GM18907 (cell line): ENCODE measurements around the gene CWC27.

Source experiments
- ATAC-seq: cut with Tn5 transposase; IDR thresholded peaks from one replicate; pipeline ENCODE4 v1.9.1; 2021; ENCODE audit warnings: mild to moderate bottlenecking, moderate library complexity; ENCODE audit not compliant: unreplicated experiment

CWC27 gene

DNA sequence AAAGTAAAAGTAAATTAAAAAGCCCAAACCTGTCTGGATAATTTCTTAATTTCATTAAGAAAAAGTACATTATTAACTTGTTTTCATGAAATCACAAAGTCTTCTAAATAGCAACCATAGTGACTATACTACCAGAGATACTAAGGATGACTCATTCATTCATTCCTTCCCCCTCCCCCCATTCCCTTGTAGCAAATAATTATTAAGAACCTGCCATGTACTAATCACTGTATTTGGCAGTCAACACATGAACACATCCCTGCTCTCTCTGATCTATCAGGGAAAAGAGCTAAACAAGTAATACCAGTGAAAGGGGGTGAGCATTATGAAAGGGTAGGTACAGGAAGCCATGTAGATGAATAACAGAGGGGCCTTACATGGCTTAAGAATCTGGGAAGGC is 203.9 kb downstream of the CWC27 start:
- no peak for ATAC-seq

DNA sequence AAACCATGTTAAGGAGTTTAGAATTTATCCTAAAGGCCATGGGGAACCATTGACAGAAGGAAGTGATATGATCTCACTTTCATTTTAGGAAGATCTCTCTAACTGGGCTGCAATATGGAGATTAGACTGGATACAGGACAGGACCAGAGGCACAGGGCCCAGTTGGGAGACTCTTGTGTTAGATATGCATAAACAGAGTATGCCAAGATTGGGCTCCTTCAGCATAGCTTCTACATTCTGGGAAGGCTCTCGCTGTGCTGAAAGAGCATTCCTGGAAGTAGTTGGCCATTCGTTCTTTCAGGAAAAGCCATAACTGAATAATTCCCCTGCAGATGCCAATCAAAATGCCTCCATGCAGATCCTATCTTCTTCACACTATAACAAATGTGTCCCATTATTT is 204.5 kb downstream of the CWC27 start:
- ATAC-seq: no peak

GRCh38 chr5:64977779-64978178 is 209.0 kb downstream of the CWC27 start:
- ATAC-seq: no peak

DNA sequence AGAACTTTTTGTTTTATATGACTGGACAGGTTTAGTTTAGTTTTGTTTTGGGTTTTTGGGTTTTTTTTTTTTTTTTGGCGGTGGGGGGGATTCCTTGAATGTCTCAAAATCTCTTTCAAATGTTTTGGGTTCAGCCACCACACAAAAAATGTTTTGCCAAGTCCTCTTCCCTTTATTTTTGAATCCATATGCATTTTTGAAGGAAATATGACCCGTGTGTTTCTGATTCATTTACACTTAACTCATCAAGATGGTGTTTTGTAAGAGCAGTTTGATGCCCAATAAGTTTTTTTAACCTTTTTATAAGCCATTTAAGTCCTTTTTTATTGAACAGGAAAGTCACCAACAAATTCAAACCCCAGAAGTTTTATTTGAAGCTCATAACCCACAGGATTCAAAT is 209.8 kb downstream of the CWC27 start:
- no peak for ATAC-seq

- no peak for ATAC-seq
Observed at GRCh38 chr5:64979531-64979930, 210.8 kb downstream of the CWC27 start.

DNA sequence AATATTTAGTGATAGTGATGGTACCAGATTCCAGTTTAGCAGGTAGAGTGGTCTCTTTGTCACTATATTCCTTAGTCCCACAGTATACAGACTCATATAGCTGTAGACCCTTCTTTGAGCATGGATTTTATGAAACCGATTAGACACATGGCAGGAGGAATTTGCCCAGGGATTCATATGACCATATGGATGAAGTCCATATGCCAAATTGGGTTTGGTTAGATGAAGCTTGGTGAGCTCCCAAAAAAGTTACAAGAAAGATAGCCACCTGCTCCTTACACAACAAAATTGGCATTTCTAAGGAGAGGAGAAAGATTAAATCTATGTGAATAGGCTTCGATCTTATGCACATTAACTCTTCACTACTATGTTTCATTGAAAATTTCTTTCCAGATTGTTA is 211.4 kb downstream of the CWC27 start:
- no peak for ATAC-seq

DNA sequence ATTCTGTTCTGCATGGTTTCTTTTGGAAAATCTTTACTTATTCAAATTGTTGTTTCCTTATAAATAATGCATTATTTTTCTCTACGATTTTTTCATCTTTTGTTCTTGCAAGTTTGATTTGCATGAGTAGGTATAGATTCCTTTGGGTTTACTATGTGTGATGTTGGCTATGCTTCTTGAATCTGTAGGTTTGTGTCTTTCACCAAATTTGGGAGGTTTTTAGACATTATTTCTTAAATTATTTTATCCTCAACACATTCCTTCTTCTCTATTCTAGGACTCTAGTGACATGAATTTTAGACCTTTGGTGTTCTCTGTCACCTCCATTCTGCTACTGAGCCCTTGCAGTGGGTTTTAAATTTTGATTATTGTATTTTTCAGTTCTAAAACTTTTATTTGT is 219.0 kb downstream of the CWC27 start:
- no peak for ATAC-seq

DNA sequence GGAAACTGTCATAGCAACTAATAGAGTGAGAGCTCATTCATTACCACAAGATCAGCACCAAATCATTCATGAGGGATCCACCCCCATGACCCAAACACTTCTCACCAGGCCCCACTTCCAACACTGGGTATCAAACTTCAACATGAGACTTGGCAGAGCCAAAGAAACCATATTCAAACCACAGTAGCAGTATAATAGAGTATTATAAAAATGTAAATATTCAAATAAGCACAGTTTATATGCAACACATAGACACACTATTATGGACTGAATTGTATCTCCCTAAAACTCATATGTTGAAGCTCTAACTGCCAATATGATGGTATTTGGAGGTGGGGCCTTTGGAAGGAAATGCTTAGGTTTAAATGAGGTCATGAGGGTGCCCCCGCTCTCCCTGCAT is 240.5 kb downstream of the CWC27 start:
- no peak for ATAC-seq

- ATAC-seq: no peak
Observed at GRCh38 chr5:65010841-65011240, 242.1 kb downstream of the CWC27 start.

- no peak for ATAC-seq
Observed at GRCh38 chr5:65012301-65012892, 243.7 kb downstream of the CWC27 start.

- ATAC-seq: no peak
Observed at GRCh38 chr5:65013166-65013565, 244.4 kb downstream of the CWC27 start.

DNA sequence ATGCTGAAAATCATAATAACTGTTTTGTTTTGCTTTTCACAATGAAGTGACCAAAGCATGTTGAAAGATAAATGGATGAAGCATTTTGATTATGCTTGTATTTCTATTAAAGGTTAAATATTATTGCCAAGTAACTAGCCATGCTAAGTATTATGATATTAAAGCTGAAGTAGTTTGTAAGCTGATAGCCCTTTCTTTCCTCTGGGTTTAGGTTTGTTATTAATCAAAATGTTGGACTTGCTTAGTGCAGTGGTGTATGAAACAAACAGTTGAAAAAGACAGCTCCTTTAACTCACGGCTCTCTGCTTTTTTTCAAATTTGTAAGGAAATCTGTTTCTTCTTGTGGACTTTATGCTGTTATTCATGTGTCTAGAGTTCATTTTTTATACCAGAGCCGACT is 246.0 kb downstream of the CWC27 start:
- ATAC-seq: no peak

GRCh38 chr5:65015767-65016166 is 247.0 kb downstream of the CWC27 start:
- no peak for ATAC-seq

- ATAC-seq: no peak
Observed at GRCh38 chr5:65017636-65018035, 248.9 kb downstream of the CWC27 start.

DNA sequence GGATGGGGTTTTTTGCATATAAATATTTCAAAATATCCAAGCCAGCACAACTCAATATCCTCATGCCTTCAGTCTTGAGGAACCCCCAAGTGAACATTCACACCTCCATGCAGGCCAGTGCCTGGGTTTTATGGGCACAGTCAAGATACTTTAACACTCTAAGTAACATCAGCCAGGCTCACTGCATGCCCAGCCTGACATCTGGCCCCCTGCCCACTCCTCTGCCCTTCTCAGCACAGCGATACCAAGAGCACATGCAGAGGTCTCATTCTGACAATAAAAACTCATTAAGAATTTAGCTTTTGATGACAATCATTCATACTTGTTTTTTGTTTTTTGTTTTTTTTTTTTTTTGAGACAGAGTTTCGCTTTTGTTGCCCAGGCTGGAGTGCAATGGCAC is 250.0 kb downstream of the CWC27 start:
- ATAC-seq: no peak

DNA sequence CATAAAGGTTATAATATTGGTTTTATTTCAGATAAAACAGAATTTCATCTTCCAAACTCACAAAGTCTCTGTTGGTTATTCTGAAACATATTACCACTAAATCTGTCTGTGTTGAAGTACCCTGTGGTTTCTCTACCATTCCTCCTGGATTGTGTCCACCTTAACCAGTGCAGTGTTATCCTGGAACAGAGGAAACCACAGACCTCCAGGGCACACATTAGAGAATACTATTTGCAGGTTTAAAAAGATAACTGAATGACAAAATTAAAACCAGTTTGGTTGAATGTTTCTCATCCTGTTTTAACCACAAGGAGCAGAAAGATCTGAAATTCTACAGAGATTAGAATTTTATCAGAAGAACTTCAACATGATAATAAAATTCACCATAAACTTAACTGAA is 251.8 kb downstream of the CWC27 start:
- no peak for ATAC-seq

GRCh38 chr5:65021527-65022226 is 252.9 kb downstream of the CWC27 start:
- peak; percentile 49 for ATAC-seq

- ATAC-seq: no peak
Observed at GRCh38 chr5:65022932-65023331, 254.2 kb downstream of the CWC27 start.

GRCh38 chr5:65024681-65025080 is 256.0 kb downstream of the CWC27 start:
- no peak for ATAC-seq

DNA sequence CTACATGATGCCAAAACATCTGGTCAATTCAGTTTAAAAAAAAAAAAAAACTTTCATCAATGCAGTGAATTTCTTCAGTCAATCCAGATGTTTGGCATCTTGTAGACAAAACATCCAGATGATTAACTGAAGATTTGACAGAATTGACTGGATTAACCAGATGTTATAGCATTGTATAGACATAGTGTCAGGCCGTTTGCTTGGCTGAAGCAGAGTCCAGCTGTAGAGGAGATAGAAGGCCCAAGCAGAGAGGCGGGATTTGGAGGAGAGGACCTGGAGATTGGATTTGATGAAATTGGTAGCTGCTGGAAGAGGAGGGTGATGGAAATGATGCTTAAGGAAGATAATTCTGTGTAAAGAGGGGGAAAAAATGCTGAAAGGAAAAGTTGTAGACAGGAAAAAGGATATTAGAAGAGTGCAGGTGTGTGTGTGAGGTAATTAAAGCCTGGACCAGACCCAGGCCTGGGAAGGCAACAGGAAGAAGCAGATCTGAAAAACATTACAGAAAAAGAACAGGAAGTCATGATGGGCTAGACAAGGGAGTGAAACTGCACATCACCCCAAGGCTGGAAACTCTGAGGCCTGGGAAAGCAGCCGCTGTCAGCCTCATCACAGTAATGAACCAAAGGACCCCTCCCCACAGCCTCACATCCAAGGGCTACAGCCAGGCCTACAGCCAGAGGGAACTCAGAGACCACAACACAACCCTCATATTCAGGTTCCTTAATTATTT is 258.3 kb downstream of the CWC27 start:
- ATAC-seq: peak; percentile 76

- no peak for ATAC-seq
Observed at GRCh38 chr5:65029178-65029577, 260.4 kb downstream of the CWC27 start.

GRCh38 chr5:65030056-65030455 is 261.3 kb downstream of the CWC27 start:
- ATAC-seq: no peak
